GM13976 (cell line): ENCODE results near the gene SMAD7.

Experiments
- DNase-seq: peaks from one replicate; pipeline ENCODE4 v3.0.0; 2012; ENCODE audit warnings: low spot score
- in situ Hi-C: fragments of 300-500 bp; cut with MboI; formaldehyde crosslinking; loops from one replicate; pipeline ENCODE4 v1.12.0; 2022; ENCODE audit warnings: low sequenced_read_pairs, mixed read lengths, inconsistent platforms; ENCODE audit not compliant: unreplicated experiment
- TF ChIP-seq, protein P1 (sequence below): IDR thresholded peaks from 2 replicates; pipeline ENCODE4 v1.5.1; 2012; ENCODE audit warnings: borderline replicate concordance, mild to moderate bottlenecking; ENCODE audit not compliant: insufficient read depth; ENCODE audit errors: extremely low read depth, missing control alignments, control extremely low read depth

SMAD7 gene

DNA sequence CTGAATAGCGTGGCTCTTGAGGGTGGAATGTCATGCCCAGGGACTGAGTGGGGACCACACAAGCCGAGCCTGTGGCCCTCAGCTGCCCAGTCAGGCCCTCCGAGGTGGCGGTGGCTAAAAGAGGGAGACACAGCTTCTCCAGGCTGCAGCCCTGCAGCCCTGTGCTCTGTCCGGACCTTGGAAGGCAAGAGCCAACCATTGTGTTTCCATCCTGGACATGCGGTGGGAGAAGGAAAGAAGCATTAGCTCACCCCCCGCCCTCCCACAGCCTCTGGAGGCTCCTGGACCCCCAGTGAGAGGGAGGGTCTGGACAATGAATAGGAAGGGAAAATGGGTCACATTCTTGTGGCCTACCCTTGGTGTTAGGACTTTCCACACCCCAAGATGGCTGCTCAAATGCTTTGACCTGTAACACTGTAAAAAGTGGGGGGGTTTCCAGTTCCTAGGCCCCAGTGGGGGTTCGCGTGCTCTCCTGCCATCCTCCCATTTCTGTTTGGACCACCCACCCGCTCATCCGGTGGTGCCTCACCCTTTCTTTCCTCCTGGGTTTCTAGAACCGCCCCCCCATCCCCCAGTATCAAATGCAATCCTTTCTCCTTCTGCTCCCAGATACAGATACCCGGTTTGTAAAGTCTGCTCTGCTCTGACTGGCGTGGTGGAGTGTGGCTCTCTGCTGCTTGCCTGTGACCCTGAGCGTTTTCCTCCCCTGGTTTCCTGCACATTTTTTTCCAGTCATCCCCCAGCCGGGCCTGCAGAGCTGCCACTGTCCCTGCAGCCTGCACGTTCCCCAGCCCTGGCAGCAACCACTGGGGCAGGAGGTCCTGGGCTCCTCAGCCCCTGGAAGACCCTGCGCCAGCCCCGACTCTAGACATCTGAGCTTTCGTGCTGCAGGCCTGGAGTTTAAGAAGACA lies 36.3 kb upstream of the SMAD7 start:
- TF ChIP-seq, protein P1, sequence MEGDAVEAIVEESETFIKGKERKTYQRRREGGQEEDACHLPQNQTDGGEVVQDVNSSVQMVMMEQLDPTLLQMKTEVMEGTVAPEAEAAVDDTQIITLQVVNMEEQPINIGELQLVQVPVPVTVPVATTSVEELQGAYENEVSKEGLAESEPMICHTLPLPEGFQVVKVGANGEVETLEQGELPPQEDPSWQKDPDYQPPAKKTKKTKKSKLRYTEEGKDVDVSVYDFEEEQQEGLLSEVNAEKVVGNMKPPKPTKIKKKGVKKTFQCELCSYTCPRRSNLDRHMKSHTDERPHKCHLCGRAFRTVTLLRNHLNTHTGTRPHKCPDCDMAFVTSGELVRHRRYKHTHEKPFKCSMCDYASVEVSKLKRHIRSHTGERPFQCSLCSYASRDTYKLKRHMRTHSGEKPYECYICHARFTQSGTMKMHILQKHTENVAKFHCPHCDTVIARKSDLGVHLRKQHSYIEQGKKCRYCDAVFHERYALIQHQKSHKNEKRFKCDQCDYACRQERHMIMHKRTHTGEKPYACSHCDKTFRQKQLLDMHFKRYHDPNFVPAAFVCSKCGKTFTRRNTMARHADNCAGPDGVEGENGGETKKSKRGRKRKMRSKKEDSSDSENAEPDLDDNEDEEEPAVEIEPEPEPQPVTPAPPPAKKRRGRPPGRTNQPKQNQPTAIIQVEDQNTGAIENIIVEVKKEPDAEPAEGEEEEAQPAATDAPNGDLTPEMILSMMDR = no peak
- in situ Hi-C loops = loop anchor here (25.0 kb wide), 1 partner anchor 100 kb away; no protein-coding TSS in a partner anchor
- no peak for DNase-seq

DNA sequence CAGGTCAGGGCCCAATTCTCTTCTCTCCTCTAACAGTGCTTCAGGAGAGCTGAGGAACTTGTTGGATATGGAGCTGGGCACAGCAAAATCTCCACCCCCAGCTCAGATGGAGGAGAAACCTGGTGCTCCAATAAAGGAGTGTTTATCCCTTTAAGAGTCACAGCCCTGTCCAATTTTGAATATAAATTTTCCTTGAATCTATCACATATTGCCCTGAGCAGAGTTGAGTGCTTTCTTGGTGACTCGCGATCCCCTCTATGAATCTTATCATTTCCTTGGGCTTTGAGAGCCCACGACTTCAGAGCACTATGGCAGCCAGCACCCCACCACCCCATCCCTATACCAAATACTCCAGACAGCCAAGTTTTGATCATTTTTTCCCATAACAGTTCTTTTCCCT lies 34.4 kb upstream of the SMAD7 start:
- DNase-seq = no peak
- in situ Hi-C loops = loop anchor here (25.0 kb wide), 1 partner anchor 98 kb away; no protein-coding TSS in a partner anchor

DNA sequence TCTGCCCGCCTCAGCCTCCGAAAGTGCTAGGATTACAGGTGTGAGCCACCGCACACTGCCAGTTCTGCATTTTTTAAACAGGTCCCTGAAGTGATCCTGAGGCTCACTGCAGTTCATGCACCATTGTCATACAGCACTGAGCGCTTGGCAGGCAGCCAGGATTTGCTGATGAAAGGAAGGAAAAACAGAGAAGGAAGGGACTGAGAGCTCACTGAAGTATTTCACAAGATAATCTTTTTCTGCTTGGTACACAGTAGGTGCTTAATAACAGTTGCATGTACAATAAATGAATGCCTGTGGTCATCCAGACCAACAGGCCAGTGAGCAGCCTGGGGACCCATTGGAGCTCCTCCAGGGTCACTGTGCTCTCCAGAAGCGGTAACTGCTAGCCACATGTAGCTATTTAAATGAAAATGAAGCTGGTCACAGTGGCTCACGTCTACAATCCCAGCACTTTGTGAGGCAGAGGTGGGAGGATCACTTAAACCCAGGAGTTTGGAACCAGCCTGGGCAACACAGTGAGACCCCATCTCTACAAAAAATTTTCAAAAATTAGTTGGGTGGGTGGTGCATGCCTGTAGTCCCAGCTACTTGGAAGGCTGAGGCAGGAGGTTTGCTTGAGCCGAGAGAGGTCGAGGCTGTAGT lies 33.1 kb upstream of the SMAD7 start:
- in situ Hi-C loops = loop anchor here (25.0 kb wide), 1 partner anchor 97 kb away; no protein-coding TSS in a partner anchor
- DNase-seq = no peak
- TF ChIP-seq, protein P1 = no peak

More for the DNA sequence above, 34.4 kb upstream of the SMAD7 start:
- TF ChIP-seq, protein P1 = no peak

DNA sequence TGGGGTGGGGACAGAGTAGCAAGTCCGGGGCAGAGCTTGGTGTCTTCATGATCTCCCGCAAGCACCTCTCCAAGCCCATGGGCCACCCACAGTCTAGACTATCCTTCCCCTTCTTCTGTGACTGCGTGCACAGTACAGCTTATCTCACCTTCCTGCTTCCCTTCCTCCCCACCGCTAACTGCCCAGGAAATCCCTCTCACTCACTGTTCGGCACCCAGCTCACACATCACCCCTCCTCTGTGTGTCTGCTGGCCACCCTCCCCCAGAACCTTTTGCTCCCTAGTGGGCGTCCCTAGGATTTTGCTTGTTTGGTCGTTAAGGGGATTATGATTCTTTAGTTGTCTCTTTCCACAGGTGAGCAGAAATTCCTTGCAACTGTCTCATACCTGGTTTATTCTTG lies 31.5 kb upstream of the SMAD7 start:
- in situ Hi-C loops = loop anchor here (25.0 kb wide), 1 partner anchor 95 kb away; no protein-coding TSS in a partner anchor
- TF ChIP-seq, protein P1 = no peak
- no peak for DNase-seq

DNA sequence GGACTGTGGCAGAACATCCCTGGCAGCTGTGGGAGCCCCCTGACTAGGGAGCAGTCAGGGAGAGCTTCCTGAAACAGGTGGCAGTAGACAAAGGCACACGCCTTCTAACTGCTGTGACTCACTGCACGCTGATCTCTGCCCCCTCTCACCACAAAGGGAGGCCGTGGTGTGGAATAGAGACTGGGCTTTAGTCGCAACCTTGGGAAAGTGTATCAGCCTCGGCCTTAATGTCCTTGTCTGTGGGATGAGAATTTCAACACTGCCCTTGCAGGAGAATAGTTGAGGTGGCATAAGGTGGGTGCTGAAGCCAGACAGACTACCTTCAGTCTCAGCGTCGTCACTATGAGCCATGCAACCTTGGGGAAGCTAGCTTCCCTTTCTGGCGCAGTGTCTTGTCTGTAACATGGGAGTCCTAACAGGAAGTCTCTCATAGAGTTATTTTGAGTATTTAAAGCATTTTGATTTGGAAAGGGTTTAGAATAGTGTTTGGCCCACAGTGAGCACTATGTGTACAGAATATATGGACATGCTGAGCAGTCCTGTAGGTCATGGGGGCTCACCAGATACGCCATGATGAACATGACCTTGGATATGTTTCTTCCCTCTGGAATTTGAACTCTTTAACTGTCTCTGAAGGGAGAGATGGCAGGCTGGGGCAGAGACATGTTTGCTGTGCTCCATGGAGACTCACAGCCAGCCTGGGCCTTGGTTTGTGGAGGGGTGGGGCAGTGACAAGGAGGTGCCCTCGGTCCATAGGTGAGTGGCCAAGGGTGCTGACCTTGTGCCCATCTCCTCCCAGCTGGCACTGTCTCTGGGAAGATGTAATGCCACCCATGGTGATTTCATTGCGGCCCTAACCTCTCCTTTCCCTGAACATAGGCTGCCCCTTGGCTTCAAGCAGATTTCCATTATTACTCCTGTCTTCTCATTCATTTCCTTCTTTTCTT lies 29.5 kb upstream of the SMAD7 start:
- TF ChIP-seq, protein P1 = no peak
- in situ Hi-C loops = loop anchor here (25.0 kb wide), 1 partner anchor 93 kb away; no protein-coding TSS in a partner anchor
- DNase-seq = no peak

DNA sequence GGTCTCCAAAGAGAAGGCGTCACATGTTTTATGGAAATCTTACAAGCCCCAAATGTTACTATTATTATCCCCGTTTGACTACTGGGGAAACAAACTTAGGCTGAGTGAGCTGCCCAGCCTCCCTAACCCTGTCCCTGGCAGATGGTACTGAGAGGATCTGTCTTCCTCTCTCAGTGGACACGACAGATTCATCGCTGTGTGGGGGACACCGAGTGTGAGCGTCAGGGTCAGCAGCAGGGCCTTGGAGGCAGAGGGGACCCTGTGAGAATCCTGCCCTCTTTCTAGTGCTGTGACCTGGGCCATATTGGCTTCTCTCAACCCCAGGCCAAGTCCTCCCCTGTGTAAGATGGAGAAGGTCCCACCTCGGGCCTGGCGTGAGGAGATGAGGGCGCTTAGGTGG lies 27.1 kb upstream of the SMAD7 start:
- TF ChIP-seq, protein P1 = no peak
- in situ Hi-C loops = loop anchor here (25.0 kb wide), 1 partner anchor 91 kb away; no protein-coding TSS in a partner anchor
- DNase-seq = no peak
